GM10266 (cell line): ENCODE data around the gene REC8.
A peak's percentile ranks its signal among the peaks of the same experiment; 100 is the strongest.

Experiments
- DNase-seq: peaks from one replicate; pipeline ENCODE4 v3.0.0; 2012; ENCODE audit errors: extremely low spot score
- CTCF ChIP-seq: IDR thresholded peaks from 2 replicates; pipeline ENCODE4 v1.5.1; 2012; ENCODE audit warnings: mild to moderate bottlenecking, low read depth; ENCODE audit not compliant: control insufficient read depth, insufficient read depth; ENCODE audit errors: missing control alignments

REC8 gene

GRCh38 chr14:24171422-24172260 lies at the start of gene REC8:
Gene REC8, plus strand, starts transcription at chr14:24172080. Its CDS starts 473 bp downstream, at chr14:24172553.
- no peak for TF ChIP-seq CTCF
- peak; percentile 94 for DNase-seq

- DNase-seq: no peak
- TF ChIP-seq CTCF: no peak
These were observed 49.5 kb upstream of the REC8 start for GRCh38 chr14:24122416-24122815.

GRCh38 chr14:24122898-24123297 lies 49.0 kb upstream of the REC8 start:
- no peak for DNase-seq
- TF ChIP-seq CTCF: no peak

- peak; percentile 40 for DNase-seq
- TF ChIP-seq CTCF: no peak
These were observed 48.2 kb upstream of the REC8 start for GRCh38 chr14:24123424-24124417.

- DNase-seq: no peak
- no peak for TF ChIP-seq CTCF
These were observed 44.9 kb upstream of the REC8 start for GRCh38 chr14:24126939-24127338.

GRCh38 chr14:24127673-24128072 lies 44.2 kb upstream of the REC8 start:
- no peak for DNase-seq
- no peak for TF ChIP-seq CTCF
